T-helper 1 cell treated with Interleukin-12 subunit alpha and Interleukin-12 subunit beta and Interleukin-4 antibody, amounts not matched to agents 30 ng/mL and 1 ng/mL, for 36 hours (primary cell): Measurements from ENCODE around the gene IRF2BP2. TPM values are rescaled to one million over a fixed set of nuclear protein-coding genes. Genes with fewer than 3 reads are reported as not detected.

Source experiments
- intact Hi-C: fragments of 100-400 bp; cut with micrococcal nuclease; formaldehyde crosslinking; loops from one replicate; pipeline ENCODE4 v1.15.1; 2024
- total RNA-seq: library from RNA; stranded (reverse); gene quantifications from 2 replicates; pipeline ENCODE4 v1.2.3, GENCODE V29; 2022

The IRF2BP2 gene
- total RNA-seq, 1 donor from 2014 or later, result 166 TPM

GRCh38 chr1:234559902-234560676 is 49.9 kb downstream of the IRF2BP2 start:
- intact Hi-C loops, result no loop called here

- intact Hi-C loops, result no loop called here
Measured at GRCh38 chr1:234559152-234559901, 50.7 kb downstream of the IRF2BP2 start.

GRCh38 chr1:234558330-234558836 is 51.6 kb downstream of the IRF2BP2 start:
- intact Hi-C loops, result no loop called here

- intact Hi-C loops, result no loop called here
Measured at GRCh38 chr1:234556245-234556943, 53.6 kb downstream of the IRF2BP2 start.

GRCh38 chr1:234555390-234556024 is 54.5 kb downstream of the IRF2BP2 start:
- intact Hi-C loops, result no loop called here

- intact Hi-C loops, result no loop called here
Measured at GRCh38 chr1:234554698-234555311, 55.2 kb downstream of the IRF2BP2 start.

Other genes with a start within 250 kb of the IRF2BP2 start
- gene COA6, start 236.7 kb downstream of the IRF2BP2 start, total RNA-seq, result 40.1 and 40.9 TPM in 2 replicates
- gene TARBP1, start 131.0 kb downstream of the IRF2BP2 start, total RNA-seq, result 44.6 and 48.4 TPM in 2 replicates